Sciatic nerve (tissue), 2 donors: ENCODE measurements around the gene AUTS2. TPM values are rescaled to one million over a fixed set of nuclear protein-coding genes. Genes with fewer than 3 reads are reported as not detected.
"Not testable (repeated sequence)": the region's sequence is repeated elsewhere in the genome, so short reads cannot be mapped to it uniquely, and the experiment has no call there.

Source experiments
- ATAC-seq: fragments of 200-7000 bp; cut with Tn5 transposase; one replicate; pipeline ENCODE4 v1.9.1; 2020; ENCODE audit warnings: mild to moderate bottlenecking, moderate library complexity
- DNase-seq: peaks from one replicate; pipeline ENCODE4 v3.0.0-alpha.2; 2020; ENCODE audit warnings: low spot score
- intact Hi-C: fragments of 100-400 bp; cut with DNase I; formaldehyde crosslinking; loops from one replicate; pipeline ENCODE4 v1.14.2; 2022
- total RNA-seq: library from RNA; stranded (reverse); fragmentation: NEBNext Ultra II Directional; extraction: Animal tissue kit (Norgen Biotek cat#: 25700); gene quantifications from one replicate; pipeline ENCODE4 v1.2.1, GENCODE V29; 2021
- donor health status: DM: no; HTN: no; CAD: no.
- donor health status: DM: no; HTN: no; CAD: no.

AUTS2 gene
- total RNA-seq, 1 donor from 2014 or later: 129 TPM

DNA sequence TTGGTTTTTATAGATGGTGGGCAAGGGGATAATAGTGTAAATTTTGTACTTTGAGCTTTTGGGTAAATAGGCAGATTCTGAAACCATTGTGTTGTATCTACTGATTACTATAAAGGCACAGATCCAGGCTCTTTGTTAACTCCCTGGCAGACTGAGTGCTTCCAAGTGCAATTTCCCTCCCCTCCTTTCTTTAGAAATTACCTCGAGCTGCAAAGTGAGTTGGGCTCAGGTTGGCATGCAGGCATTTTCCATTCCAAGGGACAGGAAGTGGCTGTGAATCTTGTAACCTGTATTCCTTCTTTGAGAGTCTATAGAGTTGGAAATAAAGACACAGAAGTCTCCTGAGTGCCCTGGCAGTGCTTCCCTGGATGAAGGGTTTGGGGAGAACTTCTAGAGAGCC lies 1039.5 kb downstream of the AUTS2 start:
- intact Hi-C loops: no loop called here
- no peak for ATAC-seq
- DNase-seq: no peak

DNA sequence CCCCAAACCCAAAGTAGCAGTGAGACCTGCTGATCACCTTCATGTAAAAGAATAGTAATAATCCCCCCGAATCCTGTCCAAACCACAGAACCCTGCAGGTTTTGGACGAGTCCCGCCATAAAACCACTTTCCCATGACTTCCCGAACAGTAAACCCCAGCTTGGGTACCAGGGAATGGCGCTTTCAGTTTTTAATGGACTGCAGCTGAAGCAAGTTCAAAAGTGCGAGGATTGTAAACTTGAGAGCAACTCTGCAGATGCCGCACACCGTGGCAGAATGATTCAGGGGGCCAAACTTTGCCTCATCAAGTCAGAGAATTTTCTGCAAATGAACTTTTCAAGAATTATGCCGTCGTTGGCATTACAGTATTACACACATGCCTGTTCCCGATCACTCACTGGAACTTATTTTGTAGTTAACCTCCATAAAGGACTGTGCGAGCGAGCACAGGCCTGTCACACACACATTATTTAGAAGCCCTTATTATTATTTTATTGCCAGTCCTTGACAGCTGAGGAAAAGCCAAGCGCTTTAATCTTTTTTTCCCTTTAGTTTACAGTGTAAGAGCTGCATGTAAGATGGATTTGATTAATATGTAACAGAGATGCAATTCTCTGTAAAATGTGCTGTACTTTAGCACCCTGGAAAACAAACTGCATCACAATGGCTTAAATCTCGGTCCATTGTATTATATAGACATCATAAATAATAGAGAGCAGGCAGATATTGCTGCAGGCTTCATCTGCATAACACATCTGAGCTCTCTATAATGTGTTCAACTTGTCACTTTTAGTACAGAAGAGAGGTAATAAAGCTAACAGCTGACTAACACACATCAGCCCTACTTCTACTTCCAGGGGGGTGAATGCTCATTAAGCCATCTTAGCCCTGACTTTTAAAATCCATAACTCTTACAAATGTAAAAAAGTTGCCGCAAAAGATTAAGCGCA lies 1040.2 kb downstream of the AUTS2 start:
- intact Hi-C loops: no loop called here
- ATAC-seq (no peak), DNase-seq (no peak)

DNA sequence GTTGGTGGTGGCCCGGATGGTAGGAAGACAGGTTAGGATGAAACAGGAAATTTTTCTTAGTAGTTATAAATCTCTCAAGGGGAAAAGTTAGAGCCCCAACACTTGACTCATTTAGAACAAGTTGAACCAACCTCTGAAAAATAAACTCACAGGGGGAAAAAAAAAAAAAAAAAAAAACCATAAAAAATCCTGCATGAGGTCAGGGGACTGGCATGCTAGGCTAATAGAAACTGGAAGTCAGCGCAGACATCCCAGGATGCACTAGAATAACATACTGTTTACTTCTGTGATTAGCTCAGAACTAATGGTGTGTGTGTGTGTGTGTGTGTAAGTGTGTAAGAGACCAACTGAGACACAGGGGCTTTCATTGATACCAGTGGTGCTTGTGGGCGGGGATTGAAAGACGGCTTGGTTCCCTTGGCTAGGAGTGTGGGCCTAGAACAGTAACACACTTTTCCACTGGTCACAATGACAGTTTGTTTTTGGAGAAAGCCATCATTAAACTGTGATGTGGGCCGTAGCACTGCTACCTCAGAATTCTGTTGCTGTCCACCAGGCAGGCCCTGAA lies 1042.1 kb downstream of the AUTS2 start:
- intact Hi-C loops: no loop called here
- no peak for DNase-seq
- peak; percentile 78 for ATAC-seq

DNA sequence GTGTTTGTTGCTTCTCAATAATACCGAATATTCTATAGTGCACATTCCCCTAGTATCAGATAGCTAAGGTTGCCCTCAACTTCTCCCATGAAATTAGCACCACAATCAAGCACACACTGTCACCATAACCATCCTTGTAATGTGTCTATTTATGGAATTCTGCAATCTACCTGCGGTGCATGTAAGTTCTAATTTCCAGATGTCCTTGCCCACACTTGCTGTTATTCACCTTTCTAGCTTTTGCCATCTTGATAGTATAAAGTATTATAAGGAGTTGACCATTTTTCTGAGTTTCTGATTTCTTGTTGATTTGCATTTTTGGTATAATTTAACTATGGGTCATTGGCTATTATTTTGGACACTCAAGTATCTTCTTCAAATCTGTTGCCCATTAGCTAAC lies 1043.6 kb downstream of the AUTS2 start:
- intact Hi-C loops: no loop called here
- no peak for DNase-seq
- ATAC-seq: no peak

DNA sequence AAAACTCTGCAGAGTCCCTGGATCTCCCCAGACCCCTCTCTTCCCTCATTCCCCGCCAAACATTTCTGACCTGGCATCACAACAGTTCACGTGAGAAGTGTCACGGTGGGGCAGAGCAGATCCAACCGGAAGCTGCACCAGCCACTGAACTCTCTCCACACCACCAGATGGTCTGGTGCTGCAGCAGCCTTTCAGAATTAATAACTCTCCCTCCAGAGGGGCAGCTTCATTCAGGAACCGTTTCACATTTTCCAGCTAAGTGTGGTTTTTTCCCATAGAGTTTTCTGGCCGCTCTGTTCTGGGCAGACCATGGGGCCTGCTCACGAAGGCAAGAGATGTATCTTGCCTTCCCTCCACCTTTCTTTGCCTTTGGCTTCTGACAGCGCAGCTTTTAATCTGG lies 1047.0 kb downstream of the AUTS2 start:
- intact Hi-C loops: no loop called here
- ATAC-seq (no peak), DNase-seq (no peak)

DNA sequence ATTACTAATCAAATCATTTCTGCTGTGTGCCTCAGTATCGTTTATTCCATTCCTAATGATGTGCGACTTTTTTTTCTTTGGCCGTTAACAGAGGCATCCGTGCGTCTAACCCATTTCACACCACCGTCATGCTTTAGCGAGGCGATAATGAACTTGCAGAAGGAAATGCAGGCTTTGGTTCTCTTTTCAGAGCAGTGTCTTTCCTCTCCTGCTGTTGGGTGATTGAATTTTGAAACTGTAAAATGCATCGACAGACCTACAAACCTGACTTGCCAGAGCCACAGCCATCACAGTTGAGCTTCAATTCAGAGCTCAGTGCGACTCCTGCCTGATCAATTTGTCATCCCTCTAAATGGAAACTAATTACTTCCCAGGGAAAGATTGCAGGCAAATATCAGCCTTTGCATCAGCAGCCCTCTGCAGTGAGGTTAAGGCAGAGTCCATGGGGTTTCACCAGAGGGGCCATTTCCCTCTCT lies 1047.6 kb downstream of the AUTS2 start:
- ATAC-seq (no peak), DNase-seq (no peak)
- intact Hi-C loops: no loop called here

DNA sequence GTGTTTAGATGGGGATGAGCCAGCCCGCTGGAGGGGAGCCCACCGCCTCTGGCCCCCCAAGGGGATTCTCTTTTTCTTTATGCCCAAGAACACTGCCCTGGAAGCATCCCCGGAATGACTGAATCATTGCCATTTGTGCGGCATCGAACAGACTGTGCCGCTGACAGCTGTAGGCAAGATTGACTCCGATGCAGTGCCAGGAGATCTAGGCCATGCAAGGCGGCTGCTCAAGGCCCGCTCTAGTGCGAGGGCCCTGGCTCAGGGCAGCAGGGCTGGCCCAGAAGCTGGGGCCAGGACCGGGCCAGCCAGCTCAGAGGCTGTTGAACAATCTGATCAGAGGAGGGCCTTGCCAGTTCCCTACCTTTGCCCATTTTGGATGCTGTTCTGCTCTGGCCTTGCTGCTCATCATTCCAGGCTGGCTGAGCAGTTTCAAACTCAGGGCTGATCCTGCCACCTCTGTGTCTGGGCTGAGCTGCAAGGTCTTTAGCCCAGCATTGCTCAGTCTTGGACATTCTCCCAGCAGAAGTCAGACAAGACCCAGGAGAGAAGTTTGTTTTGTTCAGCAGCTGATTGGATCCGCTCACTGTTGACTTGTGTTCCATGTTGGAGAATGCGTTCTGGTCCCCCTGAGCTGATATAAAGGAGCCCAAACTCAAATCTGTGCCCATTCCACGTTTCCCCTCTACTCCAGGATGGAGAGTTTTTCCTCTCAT lies 1048.4 kb downstream of the AUTS2 start:
- DNase-seq: no peak
- peak; percentile 68 for ATAC-seq
- intact Hi-C loops: no loop called here

DNA sequence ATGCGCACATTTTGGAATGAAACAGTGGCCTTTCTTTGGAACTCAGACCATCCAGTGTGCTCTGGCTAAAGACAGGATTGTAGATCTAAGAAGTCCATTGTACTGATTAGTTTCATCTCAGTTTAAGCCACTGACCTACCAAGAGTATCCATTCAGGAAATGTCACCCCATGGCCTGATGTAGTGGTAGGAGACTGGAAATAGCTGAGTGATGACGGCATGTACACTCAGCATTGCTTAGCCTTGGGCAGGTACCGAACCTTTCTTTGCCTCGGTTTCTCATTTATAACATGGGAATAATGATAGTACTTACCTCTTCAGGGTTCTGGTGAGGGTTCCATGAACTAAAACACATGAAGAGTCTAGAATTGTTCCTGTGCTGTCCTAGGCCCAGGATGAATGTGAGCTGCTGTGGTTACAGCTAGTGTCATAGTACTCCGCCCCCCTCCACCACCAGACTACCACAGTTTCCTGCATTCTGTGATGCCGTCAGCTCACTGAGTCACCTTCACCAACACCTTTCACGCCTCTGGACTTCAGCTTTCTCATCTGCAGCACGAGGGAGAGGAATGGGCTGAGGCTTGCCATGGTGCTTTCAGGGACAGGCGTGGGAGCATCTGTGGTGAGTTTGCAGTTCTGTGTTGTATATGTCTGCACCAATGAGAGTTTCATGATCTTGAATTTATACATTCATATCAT lies 1049.7 kb downstream of the AUTS2 start:
- ATAC-seq (no peak), DNase-seq (no peak)
- intact Hi-C loops: no loop called here

DNA sequence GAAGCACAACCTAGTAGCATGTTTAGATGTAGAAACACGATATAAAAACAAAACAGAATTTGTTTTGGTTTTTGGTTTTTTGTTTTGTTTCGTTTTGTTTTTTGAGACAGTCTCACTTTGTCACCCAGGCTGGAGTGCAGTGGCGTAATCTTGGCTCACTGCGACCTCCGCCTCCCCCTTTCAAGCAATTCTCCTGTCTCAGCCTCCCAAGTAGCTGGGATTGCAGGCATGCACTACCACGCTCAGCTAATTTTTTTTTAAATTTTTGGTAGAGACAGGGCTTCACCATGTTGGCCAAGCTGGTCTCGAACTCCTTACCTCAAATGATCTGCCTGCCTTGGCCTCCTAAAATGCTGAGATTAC lies 1050.2 kb downstream of the AUTS2 start:
- ATAC-seq, intact Hi-C loops: not testable (repeated sequence)

DNA sequence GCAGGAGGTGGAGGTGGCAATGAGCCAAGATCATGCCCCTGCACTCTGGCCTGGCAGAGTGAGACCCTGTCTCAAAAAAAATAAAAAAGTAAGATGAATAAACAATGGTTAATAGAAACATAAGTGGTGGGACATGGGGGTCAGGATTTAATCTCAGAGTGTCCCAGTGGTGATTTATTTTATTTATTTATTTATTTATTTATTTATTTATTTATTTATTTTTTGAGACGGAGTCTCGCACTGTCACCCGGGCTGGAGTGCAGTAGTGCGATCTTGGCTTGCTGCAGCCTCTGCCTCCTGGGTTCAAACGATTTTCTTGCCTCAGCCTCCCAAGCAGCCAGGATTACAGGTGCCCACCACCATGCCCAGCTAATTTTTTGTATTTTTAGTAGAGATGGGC lies 1051.0 kb downstream of the AUTS2 start:
- DNase-seq (no peak), ATAC-seq (no peak)
- intact Hi-C loops: no loop called here

More for the DNA sequence above, 1050.2 kb downstream of the AUTS2 start:
- not testable (repeated sequence) for DNase-seq

DNA sequence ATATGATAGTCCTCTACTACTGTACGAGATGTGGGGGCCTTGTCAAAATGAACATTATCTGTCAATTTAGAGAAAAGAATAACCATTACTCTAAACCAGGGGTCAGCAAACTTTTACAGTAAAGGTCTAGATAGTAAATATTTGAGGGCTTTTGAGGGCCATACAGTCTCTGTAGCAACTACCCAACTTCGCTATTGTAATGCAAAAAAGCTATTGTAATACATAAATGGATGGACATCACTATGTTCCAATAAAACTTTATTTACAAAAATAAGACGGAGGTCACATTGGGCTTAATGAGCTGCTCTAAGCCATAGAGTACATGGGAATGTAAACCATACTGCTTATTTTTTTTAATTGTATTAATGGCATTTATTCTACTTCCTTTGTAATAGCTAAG lies 1055.9 kb downstream of the AUTS2 start:
- intact Hi-C loops: no loop called here
- ATAC-seq (no peak), DNase-seq (no peak)

DNA sequence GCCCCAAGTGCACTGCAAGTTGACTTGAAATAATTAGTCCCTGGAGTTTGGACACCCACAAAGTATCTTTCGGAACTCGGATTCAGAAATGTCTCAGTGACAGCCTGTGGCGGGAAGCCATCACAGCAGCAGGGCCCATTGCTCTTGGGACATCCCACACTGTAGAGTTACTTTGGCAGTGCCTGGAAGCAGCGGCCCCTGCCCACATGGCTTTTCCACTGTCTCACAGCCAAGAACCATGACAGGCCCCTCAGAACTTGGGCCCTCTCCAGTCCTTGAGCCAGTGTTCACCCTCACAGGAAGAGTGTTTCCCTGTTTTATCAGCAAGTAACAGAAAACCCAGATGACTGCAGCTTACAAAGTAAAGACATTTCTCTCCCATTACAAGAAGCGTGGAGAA lies 1056.7 kb downstream of the AUTS2 start:
- intact Hi-C loops: no loop called here
- DNase-seq: no peak
- peak; percentile 66 for ATAC-seq

DNA sequence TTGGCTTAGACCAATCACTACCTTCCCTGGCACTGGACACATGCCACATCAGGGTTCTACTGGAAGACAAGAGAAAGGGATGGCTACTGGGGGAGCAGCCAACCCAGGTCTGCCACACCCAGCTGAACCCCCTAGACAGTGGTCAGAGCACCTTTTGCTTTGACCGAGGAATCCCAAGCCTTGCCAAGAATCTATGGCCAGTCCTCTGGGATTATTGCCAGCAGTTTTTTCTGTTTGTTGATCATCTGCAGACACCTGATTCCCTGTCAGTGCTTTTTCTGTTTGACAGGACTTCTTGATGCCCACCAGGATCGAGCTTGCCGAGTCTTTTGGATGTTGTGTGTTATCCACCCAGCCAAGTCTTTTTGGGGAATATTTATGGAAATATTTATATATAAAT lies 1057.4 kb downstream of the AUTS2 start:
- intact Hi-C loops: no loop called here
- no peak for DNase-seq
- no peak for ATAC-seq

DNA sequence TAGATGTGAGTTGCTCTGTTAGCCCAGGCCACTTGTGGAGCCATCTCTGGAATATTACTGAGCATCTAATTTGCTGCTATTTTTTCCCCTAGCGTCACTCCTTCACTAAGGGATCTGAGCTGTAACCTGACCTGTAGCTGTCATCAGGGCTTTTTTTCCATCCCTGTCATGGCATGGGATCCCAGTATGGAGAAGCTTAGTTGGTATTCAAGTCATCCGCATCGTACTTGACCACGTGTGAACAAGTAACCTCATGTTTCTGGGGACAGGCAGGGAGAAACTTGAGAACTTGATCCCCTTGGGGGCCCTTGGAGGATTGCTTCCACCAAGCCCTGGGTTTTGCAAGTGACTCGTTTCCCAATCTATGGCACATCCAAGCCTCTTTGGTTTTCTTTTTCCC lies 1059.3 kb downstream of the AUTS2 start:
- intact Hi-C loops: no loop called here
- no peak for ATAC-seq

DNA sequence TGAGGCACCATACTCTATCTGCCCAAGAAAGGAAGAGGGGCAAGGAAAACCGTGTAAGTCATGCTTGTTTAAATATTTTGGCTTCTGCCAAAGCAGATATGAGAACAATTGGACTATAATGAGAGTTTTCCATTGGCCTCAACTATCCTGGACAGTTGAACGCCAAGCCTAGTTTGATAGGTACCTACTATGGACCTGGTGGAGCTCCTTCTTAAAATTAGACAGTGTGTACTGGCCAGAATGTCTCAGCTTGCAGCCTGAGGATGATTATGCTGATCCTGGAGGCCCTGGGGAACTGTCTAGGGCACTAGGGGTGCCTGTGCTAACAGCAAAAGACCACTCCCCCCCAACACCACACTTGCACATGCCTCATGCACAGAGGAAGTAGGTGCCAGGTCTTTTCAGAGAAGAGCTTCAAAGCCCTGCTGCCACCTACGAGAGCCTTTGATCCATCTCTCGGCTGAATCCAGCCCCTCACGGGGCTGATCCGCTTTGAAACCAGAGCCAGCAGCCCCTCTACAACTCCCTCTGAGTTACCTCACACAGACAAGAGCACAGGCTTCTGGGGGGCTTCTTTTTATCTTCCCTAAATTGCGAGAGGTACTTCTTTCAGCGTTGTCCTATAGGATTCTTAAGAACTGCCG lies 1059.8 kb downstream of the AUTS2 start:
- ATAC-seq (no peak), DNase-seq (no peak)
- intact Hi-C loops: no loop called here

More for the DNA sequence above, 1059.3 kb downstream of the AUTS2 start:
- no peak for DNase-seq

DNA sequence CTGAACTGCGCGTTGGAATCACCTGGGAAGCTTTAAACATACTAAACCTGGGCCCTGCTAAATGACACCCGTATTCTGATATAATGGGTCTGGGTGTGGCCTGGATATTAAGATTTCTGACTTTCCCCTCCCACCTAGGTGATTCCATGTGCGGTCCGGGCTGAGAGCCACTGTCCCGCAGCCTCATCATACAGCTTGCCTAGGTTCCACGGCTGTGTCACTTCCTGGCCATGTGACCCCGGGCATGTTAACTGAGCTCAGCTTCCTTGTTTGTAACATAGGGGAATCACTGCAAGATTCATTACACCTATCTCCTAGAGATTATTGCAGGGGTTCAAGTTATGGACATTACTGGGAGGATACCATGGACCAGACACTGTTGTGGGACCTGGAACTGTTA lies 1061.0 kb downstream of the AUTS2 start:
- ATAC-seq: no peak
- intact Hi-C loops: no loop called here
- no peak for DNase-seq

DNA sequence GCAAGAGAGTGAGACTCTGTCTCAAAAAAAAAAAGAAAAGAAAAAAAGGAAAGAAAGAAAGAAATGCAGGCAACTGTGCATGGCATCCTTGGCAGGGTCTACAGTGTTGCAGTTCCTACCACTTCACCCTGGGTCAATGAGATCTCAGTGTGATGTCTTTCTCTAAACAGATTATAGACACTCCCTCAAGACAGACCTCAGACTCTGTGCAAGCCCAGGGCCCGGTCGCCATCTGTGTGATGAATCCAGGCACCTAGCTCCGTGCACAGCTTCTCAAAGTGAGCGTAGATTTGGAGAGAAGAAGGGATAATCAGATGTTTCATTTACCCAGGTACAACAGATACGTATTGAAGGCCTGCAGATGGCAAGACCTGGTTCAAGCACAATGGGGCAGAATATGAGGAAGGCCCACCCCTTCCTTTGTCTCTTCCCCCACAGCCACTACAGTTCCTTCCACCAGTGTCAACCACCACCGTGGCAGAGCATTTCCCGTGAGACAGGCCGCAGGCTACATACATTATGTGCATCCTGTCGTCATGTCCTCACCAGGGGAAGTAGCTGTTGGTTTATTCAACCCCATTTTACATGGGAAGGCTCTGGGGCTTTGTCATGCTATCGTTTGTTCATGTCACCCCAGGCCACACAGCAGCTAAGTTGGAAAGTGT lies 1062.0 kb downstream of the AUTS2 start:
- intact Hi-C loops: no loop called here
- no peak for ATAC-seq
- DNase-seq: no peak

DNA sequence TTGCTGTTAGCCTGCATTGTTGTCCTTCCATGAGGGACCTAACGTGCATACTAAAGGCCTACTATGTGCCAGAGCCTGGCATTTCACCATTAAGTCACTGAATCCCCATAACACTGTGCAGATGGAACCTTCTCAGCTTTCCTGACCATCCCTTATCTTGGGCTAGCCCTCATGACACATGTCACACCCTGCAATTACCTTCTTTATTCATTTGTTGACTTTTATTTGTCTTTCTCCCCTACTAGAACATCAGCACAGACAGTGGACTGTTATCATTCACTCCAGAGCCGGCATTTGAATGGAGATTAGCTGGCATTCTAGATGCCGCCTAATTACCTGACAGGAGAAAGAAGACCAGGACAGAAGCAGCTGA lies 1062.5 kb downstream of the AUTS2 start:
- DNase-seq (no peak), ATAC-seq (no peak)
- intact Hi-C loops: no loop called here
